Esophagus squamous epithelium (tissue), 4 donors: ENCODE results near the gene ARHGEF12.

ENCODE experiments used
- CTCF ChIP-seq, 6 experiments: fragments of 450-650 bp in 4 of 6; fragments of 200-600 bp in 2 of 6; sonication (generic) in 2 of 6; IDR thresholded peaks; one replicate each; pipeline ENCODE4 v1.5.1; 2016 to 2019; ENCODE audit warnings: antibody characterized with exemption in 6 of 6, mild to moderate bottlenecking in 4 of 6, moderate library complexity in 4 of 6
- POLR2A ChIP-seq, 4 donors: fragments of 450-650 bp; IDR thresholded peaks; one replicate each; pipeline ENCODE4 v1.6.1; 2017; ENCODE audit warnings: antibody characterized with exemption in 4 of 4, mild to moderate bottlenecking in 4 of 4, moderate library complexity in 3 of 4

- TF ChIP-seq CTCF (IDR thresholded peaks at IDR 0.05) = no peak
- no peak for TF ChIP-seq POLR2A (IDR thresholded peaks at IDR 0.05)
Measured at GRCh38 chr11:120536797-120537169, 200.6 kb downstream of the ARHGEF12 start.
